GM18909 (cell line): ENCODE data around the gene DNPH1.

ENCODE experiments used
- ATAC-seq: cut with Tn5 transposase; IDR thresholded peaks from one replicate; pipeline ENCODE4 v1.9.1; 2021; ENCODE audit warnings: mild to moderate bottlenecking; ENCODE audit not compliant: unreplicated experiment, poor library complexity

DNPH1 gene

GRCh38 chr6:43219119-43219518 lies 10.2 kb downstream of the DNPH1 start:
- no peak for ATAC-seq

- ATAC-seq = no peak
These were observed 11.9 kb downstream of the DNPH1 start for GRCh38 chr6:43217351-43217750.

GRCh38 chr6:43216200-43216599 lies 13.1 kb downstream of the DNPH1 start:
- no peak for ATAC-seq

GRCh38 chr6:43215066-43215465 lies 14.2 kb downstream of the DNPH1 start:
- no peak for ATAC-seq

GRCh38 chr6:43213431-43213830 lies 15.8 kb downstream of the DNPH1 start:
- no peak for ATAC-seq

GRCh38 chr6:43211955-43212354 lies 17.3 kb downstream of the DNPH1 start:
- no peak for ATAC-seq

GRCh38 chr6:43207286-43207685 lies 22.0 kb downstream of the DNPH1 start:
- ATAC-seq = no peak

GRCh38 chr6:43205849-43206248 lies 23.4 kb downstream of the DNPH1 start:
- ATAC-seq = no peak

GRCh38 chr6:43204271-43205105 lies 24.8 kb downstream of the DNPH1 start:
- no peak for ATAC-seq

GRCh38 chr6:43203718-43204095 lies 25.6 kb downstream of the DNPH1 start:
- ATAC-seq = no peak

GRCh38 chr6:43203029-43203717 lies 26.1 kb downstream of the DNPH1 start:
- no peak for ATAC-seq

GRCh38 chr6:43202451-43202850 lies 26.8 kb downstream of the DNPH1 start:
- no peak for ATAC-seq

GRCh38 chr6:43200541-43200940 lies 28.7 kb downstream of the DNPH1 start:
- ATAC-seq = no peak

- ATAC-seq = no peak
These were observed 29.4 kb downstream of the DNPH1 start for GRCh38 chr6:43199912-43200311.

- no peak for ATAC-seq
These were observed 32.9 kb downstream of the DNPH1 start for GRCh38 chr6:43196337-43196736.

GRCh38 chr6:43193929-43194328 lies 35.4 kb downstream of the DNPH1 start:
- ATAC-seq = no peak

- no peak for ATAC-seq
These were observed 36.4 kb downstream of the DNPH1 start for GRCh38 chr6:43192911-43193310.

- ATAC-seq = no peak
These were observed 39.4 kb downstream of the DNPH1 start for GRCh38 chr6:43189776-43190304.

GRCh38 chr6:43188426-43188825 lies 40.9 kb downstream of the DNPH1 start:
- no peak for ATAC-seq

- no peak for ATAC-seq
These were observed 41.5 kb downstream of the DNPH1 start for GRCh38 chr6:43187821-43188220.

- no peak for ATAC-seq
These were observed 42.6 kb downstream of the DNPH1 start for GRCh38 chr6:43186706-43187105.

GRCh38 chr6:43186019-43186418 lies 43.3 kb downstream of the DNPH1 start:
- no peak for ATAC-seq
